Effector CD8-positive, alpha-beta T cell (primary cell): ENCODE measurements around the gene ASXL2.
"Not testable (repeated sequence)": the region's sequence is repeated elsewhere in the genome, so short reads cannot be mapped to it uniquely, and the experiment has no call there.

Experiments
- DNase-seq: peaks from one replicate; lab custom pipeline; 2025; lab: John Stamatoyannopoulos, UW
- total RNA-seq, 4 experiments: gene quantifications; one replicate each; lab custom pipeline; 2026; lab: John Stamatoyannopoulos, UW

ASXL2 gene
- 104 to 115 (median 108) reads per million in 4 experiments for total RNA-seq

DNA sequence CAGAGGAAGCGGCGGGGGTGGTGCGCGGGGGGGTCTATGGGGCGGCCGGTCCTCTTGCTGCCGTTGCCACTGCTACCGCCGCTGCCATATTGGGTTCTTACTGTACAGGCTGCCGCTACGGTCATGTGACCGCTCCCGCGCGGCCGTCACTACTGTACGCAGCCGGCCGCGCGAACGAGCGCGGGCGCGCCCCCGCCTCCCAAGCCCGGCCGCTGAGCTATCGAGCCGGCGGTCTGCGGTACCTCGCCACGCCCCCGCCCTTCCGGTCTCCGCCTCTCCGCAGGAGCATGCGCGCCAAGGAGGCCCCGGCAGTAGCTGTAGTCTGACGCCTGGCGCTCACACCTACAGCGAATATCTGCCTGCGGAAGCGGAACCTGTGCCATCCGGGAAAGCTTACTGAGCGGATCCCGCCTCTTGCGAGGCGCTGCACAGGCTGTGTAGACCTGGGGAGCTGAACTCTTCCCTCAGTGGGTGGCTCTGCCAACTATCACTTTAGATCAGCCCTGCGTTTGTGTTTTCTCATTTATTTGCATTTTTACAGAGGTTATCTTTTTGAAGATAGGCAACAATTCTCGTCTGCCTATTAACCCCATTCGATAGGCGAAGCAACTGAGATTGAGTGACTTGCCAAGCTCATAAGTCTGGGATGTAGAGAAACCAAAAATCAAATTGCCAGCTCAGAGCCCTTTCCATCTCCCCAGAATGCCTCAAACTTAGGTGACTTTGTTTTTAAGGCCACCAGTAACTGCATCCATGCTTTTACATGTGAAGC lies at the start of gene ASXL2:
TSS of gene ASXL2 (minus strand) at position 127 of the 772 bp plus-strand sequence. CDS start 265 bp downstream, outside the sequence.
- DNase-seq: peak; percentile 90

DNA sequence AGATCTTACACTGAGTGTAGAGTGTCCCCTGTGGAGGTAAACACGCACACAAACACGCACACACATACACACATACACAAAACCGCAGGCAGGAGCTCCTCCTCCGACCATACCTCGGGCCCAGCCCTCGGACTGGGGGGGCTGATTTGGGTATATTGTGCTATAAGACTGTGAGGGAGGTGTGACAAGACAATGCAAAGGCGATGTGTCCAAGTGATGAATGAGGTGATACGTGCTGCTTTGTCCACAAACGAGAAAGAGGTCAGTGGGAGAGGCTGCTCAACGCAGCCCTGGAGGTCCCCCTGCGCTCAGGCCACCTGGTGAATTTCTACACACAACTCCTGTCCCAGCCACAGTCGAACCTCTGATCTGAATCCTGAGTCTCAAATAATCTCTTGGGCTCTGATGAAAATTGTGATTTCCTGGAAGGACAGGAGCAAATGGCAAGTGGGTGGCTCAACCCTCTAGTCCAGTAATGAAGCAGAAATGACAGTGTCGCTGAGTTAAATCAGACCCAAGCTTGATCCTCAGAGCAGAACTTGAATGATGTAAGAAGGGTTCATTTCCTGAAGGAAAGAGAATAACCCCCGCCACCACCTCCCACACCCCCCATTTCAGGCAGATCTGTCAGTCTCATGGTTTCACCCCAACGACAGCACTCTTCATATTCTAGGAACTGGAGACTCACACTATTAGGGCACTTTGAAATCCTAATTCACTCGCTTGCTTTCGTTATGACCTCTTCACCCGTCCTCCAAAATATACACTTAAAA lies 48.9 kb upstream of the ASXL2 start:
- no peak for DNase-seq

DNA sequence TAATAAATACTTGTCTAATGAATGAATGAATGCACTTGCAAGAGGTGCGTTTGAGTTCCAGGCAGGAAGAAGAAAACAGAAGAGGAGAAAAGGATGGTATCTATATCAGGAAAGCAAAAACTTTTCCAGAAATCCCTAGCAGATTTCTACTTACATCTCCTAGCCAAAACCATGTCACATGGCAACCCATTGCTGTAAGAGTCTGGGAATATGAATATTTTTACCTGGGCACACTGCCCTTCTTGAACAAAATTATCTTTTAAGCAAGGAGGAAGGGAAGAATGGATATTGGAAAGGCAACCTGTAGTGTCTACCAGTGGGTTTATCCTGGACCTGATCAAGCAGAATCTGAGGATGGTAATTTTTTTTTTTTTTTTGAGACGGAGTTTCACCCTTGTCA lies 44.2 kb upstream of the ASXL2 start:
- DNase-seq: no peak

DNA sequence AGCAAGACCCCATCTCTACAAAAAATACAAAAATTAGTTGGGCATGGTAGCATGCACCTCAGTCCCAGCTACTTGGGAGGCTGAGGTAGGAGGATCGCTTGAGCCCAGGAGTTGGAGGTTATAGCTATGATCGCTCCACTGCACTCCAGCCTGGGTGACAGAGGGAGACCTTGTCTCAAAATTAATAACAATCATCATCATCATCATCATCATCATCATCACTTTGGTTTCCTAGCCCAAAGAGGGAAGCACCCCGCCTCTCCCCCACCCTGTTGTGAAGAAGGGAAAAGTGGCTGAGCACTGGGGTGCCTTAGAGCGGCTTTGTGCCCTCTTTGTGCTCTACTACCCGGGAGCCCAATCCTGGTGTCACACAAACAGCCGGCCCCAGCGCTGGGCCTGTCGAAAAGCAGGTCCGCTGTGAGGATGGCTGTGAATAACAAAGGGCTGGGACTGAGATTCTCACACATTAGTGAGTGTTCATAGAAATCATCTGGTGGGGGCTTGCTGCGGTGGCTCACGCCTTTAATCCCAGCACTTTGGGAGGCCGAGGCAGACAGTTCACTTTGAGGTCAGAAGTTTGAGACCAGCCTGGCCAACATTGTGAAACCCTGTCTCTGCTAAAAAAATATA lies 42.6 kb upstream of the ASXL2 start:
- no peak for DNase-seq

DNA sequence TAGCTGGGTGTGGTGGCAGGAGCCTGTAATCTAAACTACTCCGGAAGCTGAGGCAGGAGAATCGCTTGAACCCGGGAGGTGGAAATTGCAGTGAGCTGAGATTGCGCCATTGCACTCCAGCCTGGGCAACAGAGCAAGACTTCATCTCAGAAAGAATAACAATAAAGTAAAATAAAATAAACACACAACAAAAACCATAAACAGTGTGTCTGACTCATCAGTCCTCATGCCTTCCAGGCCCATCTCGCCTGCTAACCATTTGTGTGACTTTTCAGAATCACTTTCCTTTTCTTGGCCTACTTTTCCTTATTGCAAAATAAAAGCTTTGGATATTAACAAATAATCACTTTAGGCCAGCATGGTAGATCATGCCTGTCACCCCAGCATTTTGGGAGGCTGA lies 42.0 kb upstream of the ASXL2 start:
- no peak for DNase-seq

DNA sequence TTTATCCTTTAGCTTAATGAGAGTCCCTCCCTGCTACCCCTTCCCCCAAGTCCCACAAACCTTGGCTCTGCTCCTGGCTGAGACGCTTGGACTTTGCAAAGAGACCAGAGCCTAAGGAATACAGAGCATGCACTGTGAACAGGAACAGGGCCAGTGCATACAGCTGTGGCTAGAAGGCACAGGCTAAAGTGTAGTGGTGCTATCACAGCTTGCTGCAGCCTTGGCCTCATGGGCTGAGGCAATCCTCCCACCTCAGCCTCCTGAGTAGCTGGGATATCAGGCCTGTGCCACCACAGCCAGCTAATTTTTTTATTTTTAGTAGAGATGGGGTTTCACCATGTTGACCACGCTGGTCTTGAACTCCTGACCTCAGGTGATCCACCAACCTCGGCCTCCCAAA lies 39.5 kb upstream of the ASXL2 start:
- no peak for DNase-seq

DNA sequence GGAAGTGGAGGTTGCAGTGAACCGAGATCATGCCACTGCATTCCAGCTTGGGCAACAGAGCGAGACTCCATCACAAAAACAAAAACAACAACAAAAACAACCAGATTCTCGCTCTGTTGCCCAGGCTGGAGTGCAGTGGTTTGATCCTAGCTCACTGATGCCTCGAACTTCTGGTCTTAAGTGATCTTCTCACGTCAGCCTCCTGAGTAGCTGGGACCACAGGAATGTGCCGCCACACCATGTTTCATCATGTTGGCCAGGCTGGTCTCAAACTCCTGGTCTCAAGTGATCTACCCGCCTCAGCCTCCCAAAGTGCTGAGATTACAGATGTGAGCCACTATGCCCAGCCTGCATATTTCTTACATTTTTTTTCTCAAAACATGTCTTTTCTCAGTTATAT lies 39.1 kb upstream of the ASXL2 start:
- DNase-seq: not testable (repeated sequence)

DNA sequence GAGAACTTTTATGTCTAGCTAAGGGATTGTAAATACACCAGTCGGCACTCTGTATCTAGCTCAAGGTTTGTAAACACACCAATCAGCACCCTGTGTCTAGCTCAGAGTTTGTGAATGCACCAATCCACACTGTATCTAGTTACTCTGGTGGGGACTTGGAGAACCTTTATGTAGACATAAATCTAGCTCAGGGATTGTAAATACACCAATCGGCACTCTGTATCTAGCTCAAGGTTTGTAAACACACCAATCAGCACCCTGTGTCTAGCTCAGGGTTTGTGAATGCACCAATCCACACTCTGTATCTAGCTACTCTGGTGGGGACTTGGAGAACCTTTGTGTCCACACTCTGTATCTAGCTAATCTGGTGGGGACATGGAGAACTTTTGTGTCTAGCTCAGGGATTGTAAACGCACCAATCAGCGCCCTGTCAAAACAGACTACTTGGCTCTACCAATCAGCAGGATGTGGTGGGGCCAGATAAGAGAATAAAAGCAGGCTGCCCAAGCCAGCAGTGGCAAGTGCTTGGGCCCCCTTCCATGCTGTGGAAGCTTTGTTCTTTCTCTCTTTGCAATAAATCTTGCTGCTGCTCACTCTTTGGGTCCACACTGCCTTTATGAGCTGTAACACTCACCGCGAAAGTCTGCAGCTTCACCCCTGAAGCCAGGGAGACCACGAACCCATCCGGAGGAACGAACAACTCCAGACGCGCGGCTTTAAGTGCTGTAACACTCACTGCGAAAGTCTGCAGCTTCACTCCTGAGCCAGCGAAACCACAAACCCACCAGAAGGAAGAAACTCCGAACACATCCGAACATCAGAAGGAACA lies 37.9 kb upstream of the ASXL2 start:
- DNase-seq: not testable (repeated sequence)

DNA sequence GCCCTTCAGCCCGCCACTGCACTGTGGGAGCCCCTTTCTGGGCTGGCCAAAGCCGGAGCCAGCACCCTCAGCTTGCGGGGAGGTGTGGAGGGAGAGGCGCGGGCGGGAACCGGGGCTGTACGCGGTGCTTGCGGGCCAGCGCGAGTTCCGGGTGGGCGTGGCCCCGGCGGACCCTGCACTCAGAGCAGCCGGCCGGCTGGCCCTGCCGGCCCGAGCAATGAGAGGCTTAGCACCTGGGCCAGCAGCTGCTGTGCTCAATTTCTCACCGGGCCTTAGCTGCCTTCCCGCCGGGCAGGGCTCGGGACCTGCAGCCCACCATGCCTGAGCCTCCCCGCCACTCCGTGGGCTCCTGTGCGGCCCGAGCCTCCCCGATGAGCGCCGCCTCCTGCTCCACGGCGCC lies 37.1 kb upstream of the ASXL2 start:
- DNase-seq: not testable (repeated sequence)

DNA sequence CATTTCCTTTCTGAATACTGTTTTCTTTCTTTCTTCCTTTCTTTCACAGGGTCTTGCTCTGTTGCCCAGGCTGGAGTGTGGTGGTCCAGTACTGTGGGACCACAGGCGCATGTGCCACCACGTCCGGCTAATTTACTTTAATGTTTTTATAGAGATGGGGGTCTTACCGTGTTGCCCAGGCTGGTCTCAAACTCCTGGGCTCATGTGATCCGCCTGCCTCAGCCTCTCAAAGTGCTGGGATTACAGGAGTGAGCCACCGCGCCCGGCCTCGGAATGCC lies 35.3 kb upstream of the ASXL2 start:
- not testable (repeated sequence) for DNase-seq

DNA sequence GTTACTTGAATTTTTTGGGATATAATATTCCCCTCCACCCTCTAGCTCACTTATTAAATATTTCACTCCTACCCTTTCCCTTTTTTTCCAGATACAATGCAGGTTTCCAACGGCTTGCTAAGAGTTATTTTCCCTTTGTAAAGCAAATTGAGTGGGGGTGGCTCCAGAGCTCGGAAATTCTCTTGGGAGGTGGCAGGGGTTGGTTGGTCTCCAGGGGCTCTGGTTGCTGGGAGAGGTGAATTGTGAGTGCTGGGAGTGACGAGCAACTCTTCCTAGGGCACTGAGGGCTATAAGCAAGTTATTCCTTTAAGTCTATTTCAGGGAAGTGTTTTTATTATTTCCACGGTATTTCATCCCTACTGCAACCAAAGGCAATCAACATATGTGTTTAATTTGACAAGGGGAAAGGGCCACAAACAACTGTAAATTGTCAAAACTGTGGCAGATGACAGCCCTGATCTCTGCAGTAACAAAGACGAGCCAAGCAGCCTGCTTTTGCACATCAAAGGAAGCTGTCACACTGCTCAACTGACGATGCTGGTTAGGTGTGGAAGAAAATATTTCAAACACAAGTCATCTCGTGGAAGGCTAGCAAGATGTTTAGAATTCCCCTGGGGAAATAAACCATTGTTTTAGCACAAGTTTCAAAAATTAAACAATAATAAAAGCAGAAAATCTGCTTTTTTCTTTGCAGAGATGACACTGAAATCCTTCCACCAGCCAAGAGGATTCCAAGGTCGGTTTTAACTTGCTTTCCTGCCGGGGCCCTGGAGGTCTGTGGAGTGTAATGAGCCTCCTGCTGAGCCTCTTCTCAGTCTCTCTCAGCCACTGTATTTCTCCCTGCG lies 34.8 kb upstream of the ASXL2 start:
- DNase-seq: no peak

DNA sequence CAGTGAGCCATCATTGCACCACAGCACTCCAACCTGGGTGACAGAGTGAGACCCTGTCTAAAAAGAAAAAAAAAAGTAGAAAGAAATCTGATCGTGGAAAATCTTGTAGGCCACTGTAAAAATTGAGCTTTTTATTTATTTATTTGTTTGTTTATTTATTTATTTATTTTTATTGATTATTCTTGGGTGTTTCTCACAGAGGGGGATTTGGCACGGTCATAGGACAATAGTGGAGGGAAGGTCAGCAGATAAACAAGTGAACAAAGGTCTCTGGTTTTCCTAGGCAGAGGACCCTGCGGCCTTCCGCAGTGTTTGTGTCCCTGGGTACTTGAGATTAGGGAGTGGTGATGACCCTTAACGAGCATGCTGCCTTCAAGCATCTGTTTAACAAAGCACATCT lies 31.3 kb upstream of the ASXL2 start:
- DNase-seq: not testable (repeated sequence)

DNA sequence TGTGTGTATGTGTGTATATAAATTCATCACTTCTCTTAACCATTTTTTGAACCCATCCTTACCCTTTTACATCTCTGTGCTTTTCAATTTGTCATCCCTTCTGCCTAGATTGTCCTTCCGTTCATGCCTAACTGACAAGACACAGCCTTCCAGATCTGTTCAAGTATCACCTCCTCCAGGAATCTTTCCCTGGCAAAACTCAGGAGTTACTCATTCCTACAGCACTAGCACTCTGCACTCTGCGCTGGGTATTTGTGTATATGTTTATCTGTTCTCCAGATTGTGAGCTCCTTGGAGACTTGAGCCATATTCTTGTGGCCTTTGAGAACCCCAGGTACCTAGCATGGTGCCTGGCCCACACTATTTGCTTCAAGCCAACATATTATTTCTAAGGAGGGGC lies 26.8 kb upstream of the ASXL2 start:
- DNase-seq: no peak

DNA sequence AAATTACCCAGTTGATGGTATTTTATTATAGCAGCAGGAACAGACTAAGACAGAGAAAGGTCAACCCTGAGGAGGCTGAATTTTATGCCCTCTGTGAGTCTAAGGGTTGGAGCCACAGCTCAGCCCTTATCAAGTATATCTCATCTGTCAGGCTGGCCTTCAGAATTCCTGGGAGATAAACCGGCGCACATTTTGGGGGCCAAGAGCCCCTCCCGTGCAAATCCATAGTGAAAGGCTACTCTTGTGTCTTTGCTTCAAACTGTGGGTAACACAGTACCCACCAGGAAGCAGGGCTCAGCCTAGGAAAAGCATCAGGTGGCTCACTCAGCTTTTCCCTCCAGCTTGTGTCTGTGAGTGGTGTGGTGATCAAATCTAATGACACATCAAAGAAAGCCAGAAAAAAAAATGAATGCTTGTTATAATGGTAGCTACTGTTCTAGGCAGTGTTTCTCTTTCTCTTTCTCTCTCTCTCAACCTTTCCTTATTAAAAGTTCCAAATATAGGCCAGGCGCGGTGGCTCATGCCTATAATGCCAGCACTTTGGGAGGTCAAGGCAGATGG lies 25.0 kb upstream of the ASXL2 start:
- DNase-seq: no peak

DNA sequence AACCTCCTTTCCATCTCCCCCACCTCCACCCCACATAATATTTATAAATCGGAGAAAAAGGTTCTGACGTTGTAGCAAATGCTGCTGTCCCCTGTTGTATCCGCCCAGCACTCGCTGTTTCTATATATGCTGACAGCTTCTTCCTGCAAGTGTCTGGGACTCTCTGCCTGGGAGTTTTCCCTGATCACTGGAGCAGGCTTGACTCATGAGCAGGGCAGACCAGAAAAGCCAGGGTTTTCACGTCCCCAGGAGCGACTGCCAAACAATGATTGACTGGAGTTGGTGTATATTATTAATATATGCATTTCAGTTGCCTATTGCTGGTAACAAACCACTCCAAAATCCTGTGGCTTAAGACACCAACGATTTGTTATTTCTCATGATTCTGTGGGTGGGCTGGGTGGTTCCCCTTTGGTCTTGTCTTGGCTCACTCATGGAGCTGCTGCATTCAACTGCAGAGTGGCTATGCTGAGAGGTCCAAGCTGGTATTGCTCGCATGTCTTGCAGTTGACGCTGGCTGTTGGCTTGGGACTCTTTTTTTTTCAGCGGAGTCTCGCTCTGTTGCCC lies 21.2 kb upstream of the ASXL2 start:
- no peak for DNase-seq

DNA sequence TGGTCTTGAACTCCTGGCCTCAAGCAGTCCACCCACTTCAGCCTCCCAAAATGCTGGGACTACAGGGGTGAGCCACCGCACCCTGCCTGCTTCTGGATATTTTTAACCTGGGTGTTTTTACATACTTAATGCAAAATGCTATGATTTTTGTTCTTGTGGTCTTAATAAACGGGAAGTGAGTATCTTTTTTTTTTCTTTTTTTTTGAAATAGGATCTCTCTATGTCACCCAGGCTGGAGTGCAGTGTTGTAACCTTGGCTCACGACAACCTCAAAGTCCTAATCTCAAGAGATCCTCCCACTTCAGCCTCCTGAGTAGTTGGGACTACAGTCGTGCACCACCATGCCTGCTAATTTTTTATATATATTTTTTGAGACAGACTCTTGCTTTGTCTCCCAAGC lies 19.2 kb upstream of the ASXL2 start:
- no peak for DNase-seq

DNA sequence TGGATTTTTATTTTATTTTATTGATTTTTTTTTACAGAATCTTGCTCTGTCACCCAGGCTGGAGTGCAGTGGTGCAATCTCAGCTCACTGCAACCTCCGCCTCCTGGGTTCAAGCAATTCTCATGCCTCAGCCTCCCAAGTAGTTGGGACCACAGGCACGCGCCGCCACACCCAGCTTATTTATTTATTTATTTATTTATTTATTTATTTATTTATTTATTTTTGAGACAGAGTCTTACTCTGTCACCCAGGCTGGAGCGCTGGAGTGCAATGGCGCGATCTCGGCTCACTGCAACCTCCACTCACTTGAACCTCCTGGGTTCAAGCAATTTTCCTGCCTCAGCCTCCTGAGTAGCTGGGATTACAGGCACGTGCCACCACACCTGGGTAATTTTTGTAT lies 18.0 kb upstream of the ASXL2 start:
- DNase-seq: not testable (repeated sequence)

DNA sequence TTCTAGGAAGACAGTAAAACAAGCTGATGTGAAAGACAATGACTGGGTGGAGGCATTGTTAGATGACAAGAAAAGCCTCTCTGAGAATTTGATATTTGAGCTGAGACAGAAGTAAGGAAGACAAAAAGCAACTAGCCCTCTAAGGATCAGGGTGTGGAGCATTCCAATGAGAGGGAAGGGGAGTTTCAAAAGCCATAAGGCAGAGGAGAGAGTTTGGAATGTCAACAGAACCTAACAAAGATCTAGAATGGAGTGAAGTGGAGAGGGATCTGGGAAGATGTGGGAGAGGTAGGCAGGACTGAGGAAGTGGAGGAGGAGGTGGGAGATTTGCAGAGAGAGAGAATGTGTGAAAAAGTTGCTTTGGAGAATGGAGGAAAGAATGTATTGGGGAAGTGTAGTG lies 17.3 kb upstream of the ASXL2 start:
- no peak for DNase-seq

DNA sequence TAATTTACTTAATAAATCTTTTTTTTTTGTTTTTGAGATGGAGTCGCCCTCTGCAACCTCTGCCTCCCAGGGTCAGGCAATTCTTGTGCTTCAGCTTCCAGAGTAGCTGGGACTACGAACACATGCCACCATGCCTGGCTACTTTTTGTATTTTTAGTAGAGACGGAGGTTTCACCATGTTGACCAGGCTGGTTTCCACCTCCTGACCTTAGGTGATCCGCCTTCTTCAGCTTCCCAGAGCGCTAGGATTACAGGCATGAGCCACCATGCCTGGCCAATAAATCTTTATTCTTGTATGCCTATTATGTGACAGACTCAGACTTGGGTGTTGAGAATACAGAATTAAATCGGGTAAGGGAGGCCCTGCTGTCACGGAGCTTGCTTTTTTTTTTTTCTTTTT lies 16.7 kb upstream of the ASXL2 start:
- DNase-seq: no peak

DNA sequence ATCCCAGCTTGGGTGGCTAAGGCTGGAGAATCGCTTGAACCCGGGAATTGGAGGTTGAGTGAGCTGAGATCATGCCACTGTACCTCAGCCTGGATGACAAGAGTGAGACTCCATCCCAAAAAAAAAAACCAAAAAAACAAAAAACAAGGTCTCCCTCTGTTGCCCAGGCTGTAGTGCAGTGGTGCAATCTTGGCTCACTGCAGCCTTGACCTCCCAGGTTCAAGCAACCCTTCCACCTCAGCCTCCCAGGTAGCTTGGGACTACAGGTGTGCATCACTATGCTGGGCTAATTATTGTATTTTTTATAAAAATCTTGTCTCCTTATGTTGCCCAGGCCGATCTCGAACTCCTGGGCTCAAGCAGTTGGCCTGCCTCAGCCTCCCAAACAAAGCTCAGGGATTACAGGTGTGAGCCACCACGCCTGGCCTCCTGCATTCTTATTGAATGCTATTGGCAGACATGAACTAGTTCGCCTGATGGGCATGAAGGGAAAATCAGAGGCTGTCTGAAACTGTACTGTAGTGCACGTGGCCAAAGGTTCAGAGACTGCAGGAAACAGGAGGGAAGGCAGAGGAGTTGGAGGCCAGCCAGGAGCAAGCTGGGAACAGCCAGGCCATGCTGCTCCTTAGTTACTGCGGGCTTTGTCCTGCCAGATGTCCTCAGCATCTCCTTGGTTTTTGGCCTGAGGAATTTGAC lies 16.0 kb upstream of the ASXL2 start:
- DNase-seq: no peak
